ENCODE data around the gene CFAP45.

Gene CFAP45

DNA sequence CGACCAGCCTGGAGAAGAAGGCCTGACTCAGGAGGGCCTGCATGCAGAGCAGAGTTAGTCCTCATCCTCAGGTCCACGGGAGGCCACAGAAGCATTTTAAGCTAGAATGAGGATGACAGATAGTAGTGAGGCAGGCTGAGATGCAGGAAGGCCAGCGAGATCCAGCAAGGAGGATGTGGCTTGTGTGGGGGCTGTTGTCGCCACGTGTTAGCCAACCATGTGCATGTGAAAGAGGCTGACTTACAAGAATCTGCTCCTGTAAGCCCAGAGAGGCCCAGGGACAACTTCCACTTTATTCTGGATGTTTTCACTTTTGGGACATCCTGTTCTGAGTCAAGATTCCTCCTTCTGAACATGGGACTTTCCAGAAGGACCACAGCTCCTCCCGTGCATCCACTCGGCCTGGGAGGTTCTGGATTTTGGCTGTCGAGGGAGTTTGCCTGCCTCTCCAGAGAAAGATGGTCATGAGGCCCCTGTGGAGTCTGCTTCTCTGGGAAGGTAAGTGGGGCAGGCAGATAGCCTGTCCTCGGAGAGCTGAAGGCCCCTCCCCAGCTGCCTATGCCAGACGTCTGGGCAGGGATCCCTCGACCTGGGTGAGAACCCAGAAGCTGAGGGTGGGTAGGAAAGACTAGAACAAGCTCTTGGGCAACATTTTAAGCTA lies 73.4 kb downstream of the CFAP45 start, which contains the start of gene SLAMF8:
Gene SLAMF8 (plus strand): TSS at position 433 of the 661 bp plus-strand sequence. CDS start 26 bp downstream, at position 459.
- no peak within 1 kb of the TSS for H3K4me3 ChIP-seq (ENCODE audit: low read length)
- no peak for TF ChIP-seq ZNF274 (IDR thresholded peaks at IDR 0.05; ENCODE audit: low read depth, low read length)

DNA sequence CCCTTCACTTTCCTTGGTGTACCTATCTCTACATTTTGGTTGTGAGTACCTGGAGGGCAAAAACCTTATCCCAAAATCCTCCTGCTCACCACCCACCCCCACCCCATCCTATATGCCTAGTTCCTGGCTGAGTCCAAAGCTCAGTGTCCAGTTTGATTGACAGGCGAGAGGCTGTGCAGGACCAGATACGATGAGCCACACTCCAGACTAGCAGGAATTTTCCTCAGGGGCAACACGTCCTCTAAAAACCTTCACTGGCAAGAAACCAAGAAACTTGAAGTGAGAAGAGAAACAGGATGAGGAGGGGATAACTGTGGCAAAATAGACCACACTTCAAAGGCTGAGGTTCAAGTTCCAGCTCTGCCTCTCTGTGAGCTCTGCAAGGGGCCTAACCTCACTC lies 74.4 kb downstream of the CFAP45 start:
- H3K4me3 ChIP-seq (ENCODE audit: low read length): no peak overlapping the region
- no peak for TF ChIP-seq ZNF274 (IDR thresholded peaks at IDR 0.05; ENCODE audit: low read depth, low read length)

DNA sequence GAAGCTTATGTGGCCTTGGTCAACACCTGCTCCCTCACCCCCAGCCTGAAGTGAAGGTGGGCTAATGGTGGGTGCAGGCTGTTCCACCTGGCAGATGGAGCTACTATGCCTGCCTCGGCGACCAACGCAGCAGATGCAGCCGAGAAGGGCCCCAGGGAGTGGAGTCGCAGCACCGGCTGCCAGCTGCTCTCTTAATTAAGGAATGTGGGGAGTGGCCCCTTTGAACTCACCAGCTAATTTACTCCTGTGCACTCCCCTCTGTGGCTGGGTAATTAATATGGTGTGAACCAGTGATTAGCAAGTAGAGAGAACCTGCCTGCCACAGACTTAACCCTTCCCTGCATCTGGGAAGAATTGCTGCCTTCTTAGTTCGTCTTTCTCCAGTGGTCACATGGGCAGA lies 76.6 kb downstream of the CFAP45 start:
- no peak for TF ChIP-seq ZNF274 (IDR thresholded peaks at IDR 0.05; ENCODE audit: low read depth, low read length)
- no peak overlapping the region for H3K4me3 ChIP-seq (ENCODE audit: low read length)

Data from GM08714 (cell line).